ENCODE data around the gene CAMTA1.

- TF ChIP-seq, protein P1, sequence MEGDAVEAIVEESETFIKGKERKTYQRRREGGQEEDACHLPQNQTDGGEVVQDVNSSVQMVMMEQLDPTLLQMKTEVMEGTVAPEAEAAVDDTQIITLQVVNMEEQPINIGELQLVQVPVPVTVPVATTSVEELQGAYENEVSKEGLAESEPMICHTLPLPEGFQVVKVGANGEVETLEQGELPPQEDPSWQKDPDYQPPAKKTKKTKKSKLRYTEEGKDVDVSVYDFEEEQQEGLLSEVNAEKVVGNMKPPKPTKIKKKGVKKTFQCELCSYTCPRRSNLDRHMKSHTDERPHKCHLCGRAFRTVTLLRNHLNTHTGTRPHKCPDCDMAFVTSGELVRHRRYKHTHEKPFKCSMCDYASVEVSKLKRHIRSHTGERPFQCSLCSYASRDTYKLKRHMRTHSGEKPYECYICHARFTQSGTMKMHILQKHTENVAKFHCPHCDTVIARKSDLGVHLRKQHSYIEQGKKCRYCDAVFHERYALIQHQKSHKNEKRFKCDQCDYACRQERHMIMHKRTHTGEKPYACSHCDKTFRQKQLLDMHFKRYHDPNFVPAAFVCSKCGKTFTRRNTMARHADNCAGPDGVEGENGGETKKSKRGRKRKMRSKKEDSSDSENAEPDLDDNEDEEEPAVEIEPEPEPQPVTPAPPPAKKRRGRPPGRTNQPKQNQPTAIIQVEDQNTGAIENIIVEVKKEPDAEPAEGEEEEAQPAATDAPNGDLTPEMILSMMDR (IDR thresholded peaks at IDR 0.05; ENCODE audit: low read length): no peak
- TF ChIP-seq EZH2 (optimal IDR thresholded peaks at IDR 0.05; ENCODE audit: low read depth, low read length): no peak
- no peak for TF ChIP-seq EZH2phosphoT487 (IDR thresholded peaks at IDR 0.05; ENCODE audit: low read length)
Observed at GRCh38 chr1:7145947-7146346, 360.7 kb downstream of the CAMTA1 start.
